Smooth muscle cell of the brain vasculature (primary cell): ENCODE measurements around the gene PLGRKT.

ENCODE experiments used
- DNase-seq: peaks from one replicate; pipeline ENCODE4 v3.0.0-alpha.2; 2012; ENCODE audit warnings: low read depth, low spot score

Gene PLGRKT

DNA sequence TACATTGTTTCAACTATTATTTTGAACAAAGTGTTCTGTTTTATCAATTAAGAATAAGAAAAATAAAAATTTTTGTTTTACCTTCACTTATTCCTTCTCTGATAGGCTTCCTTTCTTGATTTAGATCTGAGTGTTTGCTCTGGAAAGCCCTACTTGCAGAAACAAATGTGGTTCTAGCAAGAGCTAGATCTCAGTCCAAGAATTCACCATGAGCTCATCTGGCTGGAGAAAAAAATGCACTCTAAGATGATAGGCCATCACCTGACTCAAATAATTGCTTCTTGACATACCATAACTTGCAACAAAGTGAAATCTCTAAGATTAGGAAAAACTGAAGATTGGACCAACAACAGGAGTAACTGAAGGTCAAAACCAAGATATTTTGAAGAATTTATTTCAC, 126.9 kb downstream of the PLGRKT start:
- DNase-seq, result no peak
